Stimulated activated CD4-positive, alpha-beta T cell treated with anti-CD3 and anti-CD28 coated beads, TNF-alpha, amount 100 ng/mL, for 24 hours (primary cell): Measurements from ENCODE around the gene UNCX.
"Not testable (repeated sequence)": the region's sequence is repeated elsewhere in the genome, so short reads cannot be mapped to it uniquely, and the experiment has no call there.

ENCODE experiments used
- DNase-seq, 3 experiments: peaks; one replicate each; pipeline ENCODE4 v3.0.0-alpha.2; 2020; ENCODE audit warnings: low read depth in 3 of 3

UNCX gene

DNA sequence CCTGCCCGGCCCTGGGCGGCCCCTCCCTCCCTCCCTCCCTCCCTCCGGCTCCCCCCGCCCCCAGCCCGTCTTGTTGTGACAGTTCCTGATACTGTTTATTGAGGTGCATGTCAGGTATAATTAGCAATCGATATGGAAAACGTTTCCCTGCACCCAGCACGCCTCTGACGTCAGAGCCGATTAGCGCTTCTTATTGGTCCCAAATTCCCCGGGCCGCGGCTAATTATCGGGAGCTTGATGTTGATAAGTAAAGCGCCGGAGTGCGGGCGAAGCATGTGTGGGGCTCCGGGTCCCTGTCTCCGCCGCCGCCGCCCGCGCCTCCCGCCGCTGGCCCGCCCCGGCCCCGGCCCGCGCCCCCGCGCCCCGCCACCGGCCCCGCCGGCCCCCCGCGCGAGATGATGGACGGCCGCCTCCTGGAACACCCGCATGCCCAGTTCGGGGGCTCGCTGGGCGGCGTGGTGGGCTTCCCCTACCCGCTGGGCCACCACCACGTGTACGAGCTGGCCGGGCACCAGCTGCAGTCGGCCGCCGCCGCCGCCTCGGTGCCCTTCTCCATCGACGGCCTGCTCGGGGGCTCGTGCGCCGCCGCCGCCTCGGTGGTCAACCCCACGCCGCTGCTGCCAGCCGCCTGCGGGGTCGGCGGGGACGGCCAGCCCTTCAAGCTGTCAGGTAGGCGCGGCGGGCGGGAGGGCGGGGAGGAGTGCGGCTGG lies at the start of gene UNCX:
TSS of gene UNCX (plus strand) at position 250 of the 710 bp plus-strand sequence. CDS start at position 396, 146 bp downstream.
- no peak for DNase-seq

- DNase-seq: no peak
Observed at GRCh38 chr7:1187127-1187526, 45.5 kb upstream of the UNCX start.

DNA sequence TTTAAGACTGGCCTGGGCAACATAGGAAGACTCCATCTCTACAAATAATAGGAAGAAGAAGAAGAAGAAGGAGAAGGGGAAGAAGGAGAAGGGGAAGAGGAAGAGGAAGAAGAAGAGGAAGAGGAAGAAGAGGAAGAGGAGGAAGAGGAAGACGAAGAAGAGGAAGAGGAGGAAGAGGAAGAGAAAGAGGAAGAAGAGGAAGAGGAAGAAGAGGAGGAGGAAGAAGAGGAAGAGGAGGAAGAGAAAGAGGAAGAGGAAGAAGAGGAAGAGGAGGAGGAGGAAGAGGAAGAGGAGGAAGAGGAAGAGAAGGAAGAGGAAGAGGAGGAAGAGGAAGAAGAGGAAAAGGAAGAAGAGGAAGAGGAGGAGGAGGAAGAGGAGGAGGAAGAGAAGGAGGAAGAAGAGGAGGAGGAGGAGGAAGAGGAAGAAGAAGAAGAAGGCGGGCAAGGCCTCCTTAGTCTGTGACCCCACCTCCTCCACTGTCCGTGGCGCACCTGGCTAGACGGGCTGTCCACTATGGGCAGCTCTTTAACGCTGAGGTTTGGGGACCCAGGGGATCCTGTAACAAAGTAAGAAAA lies 43.9 kb upstream of the UNCX start:
- no peak for DNase-seq

GRCh38 chr7:1189986-1190772 lies 42.5 kb upstream of the UNCX start:
- DNase-seq: no peak

DNA sequence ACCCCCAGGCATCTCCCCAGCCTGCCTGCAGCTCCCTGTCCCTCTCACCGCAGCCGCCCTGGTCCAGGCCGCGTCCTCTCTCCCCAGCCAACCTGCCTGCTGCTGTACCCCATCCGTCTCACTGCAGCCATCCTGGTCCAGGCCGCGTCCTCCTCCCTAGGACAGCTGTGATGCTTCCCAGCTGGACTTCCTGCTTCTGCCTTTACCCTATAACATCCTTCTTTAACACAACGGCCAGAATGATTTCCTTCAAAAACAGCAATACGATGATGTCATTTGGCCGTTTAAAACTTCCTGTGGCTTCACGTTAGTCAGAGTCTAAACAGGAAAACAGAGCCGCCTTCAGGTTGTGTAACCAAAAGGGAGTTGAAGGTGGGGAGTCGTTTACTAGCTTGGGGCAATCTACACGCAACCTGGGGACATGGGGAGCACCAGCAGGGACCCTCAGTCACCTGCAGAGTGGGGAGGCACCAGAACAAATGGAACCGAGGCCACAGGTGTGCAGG lies 40.4 kb upstream of the UNCX start:
- no peak for DNase-seq

DNA sequence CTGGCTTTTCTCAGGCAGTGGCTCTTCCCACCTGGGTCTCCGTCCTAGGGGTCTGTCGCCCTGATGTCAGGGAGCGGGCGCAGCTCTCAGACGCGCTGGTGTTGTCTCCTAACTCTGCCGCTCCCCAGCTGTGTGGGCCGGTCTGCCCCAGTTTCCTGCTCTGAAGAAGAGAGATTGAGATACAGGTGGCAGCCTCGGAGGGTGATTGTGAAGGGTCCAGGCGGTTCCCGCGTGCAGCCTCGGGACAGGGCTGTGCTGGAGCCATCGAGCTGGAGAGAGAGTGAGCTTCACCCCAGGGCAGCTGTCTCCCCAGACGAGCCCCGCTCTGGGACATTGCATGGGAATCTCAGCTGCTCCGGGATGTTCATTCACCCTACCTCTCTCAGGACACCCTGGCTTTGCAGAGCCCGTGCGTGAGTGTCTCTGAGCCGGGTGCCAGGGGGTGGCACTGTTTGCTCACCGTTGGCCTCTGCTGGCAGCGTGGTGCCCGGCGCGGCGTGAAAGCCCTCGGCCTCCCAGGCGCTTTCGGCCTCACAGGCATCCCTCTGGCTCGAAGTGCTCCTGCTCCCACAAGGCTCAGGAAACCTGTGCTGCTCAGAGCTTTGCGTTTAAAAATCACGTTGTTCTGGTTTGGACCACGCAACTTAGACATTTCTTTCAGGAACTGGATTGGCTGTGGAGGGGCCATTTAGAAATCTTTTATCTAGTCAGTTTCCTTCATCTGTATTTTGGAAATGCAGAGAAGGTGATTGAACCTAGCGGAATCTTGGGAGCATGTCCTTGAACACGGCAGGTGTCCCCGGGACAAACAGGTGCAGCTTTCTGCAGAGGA lies 38.9 kb upstream of the UNCX start:
- no peak for DNase-seq

- DNase-seq: not testable (repeated sequence)
Observed at GRCh38 chr7:1196441-1196840, 36.2 kb upstream of the UNCX start.

GRCh38 chr7:1196950-1197349 lies 35.7 kb upstream of the UNCX start:
- no peak for DNase-seq

DNA sequence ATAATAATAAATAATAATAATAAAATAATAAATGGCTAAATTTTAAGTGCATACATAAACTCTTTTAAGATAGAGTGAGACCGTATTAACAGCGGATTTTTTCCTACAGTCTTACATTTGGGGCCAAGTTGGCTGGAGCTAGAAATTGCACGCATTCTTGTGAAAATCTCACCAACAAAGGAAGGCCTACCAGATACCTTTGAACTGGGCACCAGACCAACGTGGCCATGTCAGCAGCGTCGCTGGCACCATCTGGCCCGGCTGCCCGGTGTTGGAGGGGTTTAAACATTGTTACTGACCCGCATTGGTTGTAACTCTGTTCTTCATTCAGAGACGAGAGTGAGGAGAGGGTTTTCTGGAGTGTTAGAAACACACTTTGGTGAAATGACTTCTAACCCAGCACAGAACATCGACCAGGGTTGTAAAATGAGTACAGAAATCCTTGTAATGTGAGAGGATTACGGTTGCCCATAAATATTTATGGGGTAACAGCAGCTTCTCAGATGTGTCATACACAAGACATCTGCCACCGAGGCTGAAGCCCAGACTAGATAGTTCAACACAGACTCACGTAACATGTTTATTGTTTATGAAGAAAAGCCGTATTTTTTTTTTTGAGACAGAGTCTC lies 34.6 kb upstream of the UNCX start:
- DNase-seq: no peak

DNA sequence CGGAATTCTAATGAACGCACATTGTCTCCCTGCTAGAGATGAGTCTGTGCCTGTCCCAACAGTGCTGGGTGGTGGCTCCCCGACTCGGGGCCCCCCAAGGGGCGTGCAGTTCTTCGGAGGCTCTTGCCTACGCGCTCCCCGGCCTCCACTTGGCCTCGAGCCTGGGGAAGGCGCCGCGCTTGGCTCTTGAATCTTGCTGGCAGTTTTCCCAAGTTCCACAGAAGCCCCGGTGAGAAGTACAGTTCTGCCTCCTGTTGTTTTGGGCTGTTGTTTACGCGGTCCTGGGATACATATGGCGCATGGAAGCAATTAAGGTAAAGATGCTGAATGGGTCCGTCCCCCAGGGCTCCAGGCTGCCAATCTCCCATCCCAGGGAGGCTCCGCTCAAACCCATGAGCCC lies 32.6 kb upstream of the UNCX start:
- DNase-seq: no peak

DNA sequence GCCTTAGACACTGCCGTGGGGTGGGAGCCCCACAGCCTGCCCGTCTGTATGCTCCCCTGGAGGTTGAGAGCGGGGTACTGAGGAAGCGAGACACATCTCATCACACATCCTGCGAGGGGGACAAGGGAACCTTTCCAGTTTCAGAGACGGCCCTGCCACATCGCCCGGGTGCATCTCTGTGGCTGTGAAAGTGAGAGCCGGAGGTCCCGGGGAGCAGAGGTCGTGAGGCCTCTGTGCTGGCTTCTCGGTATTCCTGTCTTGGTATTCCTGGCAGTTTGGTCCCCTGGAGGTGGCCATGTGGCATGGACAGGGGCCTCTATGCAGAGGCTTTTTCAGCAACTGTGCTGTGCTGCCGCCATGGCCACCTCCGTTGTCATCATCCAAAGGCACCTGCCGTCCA lies 30.8 kb upstream of the UNCX start:
- no peak for DNase-seq

DNA sequence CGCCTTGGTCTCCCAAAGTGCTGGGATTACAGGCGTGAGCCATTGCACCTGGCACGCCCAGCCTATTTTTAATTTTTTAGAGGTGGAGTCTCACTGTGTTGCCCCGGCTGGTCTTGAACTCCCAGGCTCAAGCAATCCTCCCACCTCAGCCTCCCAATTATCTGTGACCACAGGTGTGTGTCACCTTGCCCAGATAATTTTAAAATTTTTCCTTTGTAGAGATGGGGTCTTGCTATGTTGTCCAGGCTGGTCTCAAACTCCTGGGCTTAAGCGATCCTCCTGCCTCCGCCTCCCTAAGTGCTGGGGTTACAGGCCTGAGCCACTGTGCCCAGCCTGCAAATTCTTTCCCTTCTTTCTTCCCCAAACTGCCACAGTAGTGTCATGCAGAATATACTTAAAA lies 29.8 kb upstream of the UNCX start:
- DNase-seq: not testable (repeated sequence)

- DNase-seq: no peak
Observed at GRCh38 chr7:1204460-1205140, 28.1 kb upstream of the UNCX start.

DNA sequence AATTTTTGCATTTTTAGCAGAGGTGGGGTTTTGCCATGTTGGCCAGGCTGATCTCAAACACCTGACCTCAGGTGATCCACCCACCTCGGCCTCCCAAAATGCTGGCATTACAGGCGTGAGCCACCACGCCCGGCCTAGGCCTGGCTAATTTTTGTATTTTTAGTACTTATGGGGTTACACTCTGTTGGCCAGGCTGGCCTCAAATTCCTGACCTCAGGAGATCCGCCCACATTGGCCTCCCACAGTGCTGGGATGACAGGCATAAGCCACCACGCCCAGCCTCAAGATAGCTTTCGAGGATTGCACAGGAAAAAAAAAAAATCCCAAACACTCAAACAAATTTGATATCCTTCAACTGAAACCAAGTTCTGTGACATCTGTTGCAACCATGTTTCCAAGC lies 26.9 kb upstream of the UNCX start:
- DNase-seq: not testable (repeated sequence)

DNA sequence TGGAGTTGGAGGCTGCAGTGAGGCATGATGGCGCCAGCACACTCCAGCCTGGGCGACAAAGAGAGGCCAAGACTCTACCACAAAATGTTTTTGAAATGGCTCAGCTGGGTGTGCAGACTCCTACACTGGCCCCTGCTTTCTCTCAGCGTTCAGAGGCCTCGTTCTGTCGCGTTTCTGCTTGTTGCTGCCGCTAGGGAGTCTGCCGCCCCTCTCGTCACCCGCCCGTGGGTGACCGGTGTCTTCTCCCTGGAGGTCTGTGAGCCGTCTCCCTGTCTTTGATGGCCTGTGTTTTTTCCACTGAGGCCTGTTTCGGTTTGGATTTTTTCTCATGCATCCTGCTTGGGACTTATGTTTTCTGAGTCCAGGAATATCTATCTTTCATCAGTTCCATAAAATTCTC lies 23.6 kb upstream of the UNCX start:
- DNase-seq: no peak

- DNase-seq: no peak
Observed at GRCh38 chr7:1210321-1210978, 22.2 kb upstream of the UNCX start.

DNA sequence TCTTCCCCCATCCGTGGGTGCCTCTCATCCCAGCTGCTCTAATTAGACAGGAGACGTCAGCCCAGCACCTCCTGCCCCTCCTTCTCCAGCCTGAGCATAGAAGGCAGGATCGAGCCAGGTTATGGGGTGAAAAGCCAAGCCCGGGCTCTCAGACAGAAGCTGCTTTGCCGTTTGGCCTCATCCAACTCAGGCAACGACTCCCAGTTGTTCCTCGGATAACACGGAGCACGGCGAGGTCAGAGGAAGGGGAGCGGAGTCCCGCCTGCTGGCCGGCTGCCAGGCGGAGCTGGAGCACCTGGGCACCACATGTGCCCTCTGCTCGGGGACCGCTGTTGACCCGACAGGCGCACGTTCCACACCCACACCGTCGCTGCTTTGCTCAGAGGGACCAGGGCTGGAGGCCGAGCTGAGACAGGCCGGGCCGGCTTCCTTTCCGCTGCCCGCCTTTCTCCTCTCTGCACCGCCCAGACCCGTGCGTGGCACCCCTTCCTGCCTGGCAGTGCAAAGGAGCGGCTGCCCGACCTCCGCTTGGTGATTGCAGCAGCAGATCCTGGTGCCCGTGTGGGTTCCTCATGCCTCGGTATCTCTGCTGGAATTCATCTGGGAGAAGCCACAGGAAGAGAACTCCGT lies 21.6 kb upstream of the UNCX start:
- DNase-seq: no peak

- no peak for DNase-seq
Observed at GRCh38 chr7:1211611-1212010, 21.1 kb upstream of the UNCX start.

- DNase-seq: not testable (repeated sequence)
Observed at GRCh38 chr7:1212025-1212424, 20.6 kb upstream of the UNCX start.

DNA sequence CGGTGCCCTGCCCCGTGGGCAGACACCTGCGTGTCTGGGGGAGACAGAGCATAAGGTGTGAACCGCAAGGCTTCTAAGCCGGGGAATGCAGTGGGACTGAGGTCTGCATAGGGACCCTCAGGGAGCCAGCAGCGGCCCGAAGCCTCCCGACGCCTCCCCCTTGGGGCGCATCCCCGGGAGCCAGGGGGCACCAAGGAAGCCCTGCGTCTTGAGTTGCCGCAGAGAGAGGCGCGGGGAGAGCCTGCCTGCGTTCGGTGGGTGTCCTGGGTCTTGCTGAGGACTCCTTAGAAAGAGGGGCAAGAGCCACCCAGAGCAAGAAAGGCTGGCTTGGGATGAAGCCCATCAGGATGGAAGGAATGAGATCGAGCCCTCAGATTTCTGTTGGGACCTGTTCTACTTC lies 18.2 kb upstream of the UNCX start:
- DNase-seq: no peak
